Endothelial cell of umbilical vein (primary cell): ENCODE measurements around the gene DHRS2.

Experiments
- EZH2 ChIP-seq: IDR thresholded peaks from 2 replicates; pipeline ENCODE4 v1.6.1; 2012; ENCODE audit warnings: borderline replicate concordance, low read depth, mild to moderate bottlenecking, moderate library complexity, low read length, inconsistent platforms; ENCODE audit not compliant: severe bottlenecking
- FOS ChIP-seq: IDR thresholded peaks from 2 replicates; pipeline ENCODE4 v1.6.1; 2011; ENCODE audit warnings: mild to moderate bottlenecking, low read length, moderate library complexity, borderline replicate concordance; ENCODE audit not compliant: insufficient read depth
- GATA2 ChIP-seq: IDR thresholded peaks from 2 replicates; pipeline ENCODE4 v1.7.0; 2011; ENCODE audit warnings: low read depth, mild to moderate bottlenecking, moderate library complexity, mixed read lengths, low read length; ENCODE audit not compliant: insufficient read length, insufficient read depth
- JUN ChIP-seq: IDR thresholded peaks from 2 replicates; pipeline ENCODE4 v1.6.1; 2011; ENCODE audit warnings: borderline replicate concordance, low read depth; ENCODE audit not compliant: insufficient read length, insufficient read depth
- MAX ChIP-seq: IDR thresholded peaks from 2 replicates; pipeline ENCODE4 v1.6.1; 2011; ENCODE audit not compliant: insufficient read depth, insufficient read length
- MYC ChIP-seq: IDR thresholded peaks from one replicate; pipeline ENCODE4 v1.6.1; 2011; ENCODE audit warnings: mild to moderate bottlenecking, low read depth, low read length
- POLR2A ChIP-seq: IDR thresholded peaks from 2 replicates; pipeline ENCODE4 v1.6.1; 2012; ENCODE audit warnings: low read depth, mild to moderate bottlenecking, control low read depth, low read length
- POLR2AphosphoS5 ChIP-seq: IDR thresholded peaks from 2 replicates; pipeline ENCODE4 v1.6.1; 2012; ENCODE audit warnings: low read depth, mild to moderate bottlenecking, control low read depth, low read length, moderate library complexity; ENCODE audit not compliant: insufficient read depth
- TF ChIP-seq, protein P1 (sequence below), 2 donors: IDR thresholded peaks; 1 replicate in 1 of 2; 2 replicates in 1 of 2; pipeline ENCODE4 v1.5.1; 2011; ENCODE audit warnings: low read length in 2 of 2, mild to moderate bottlenecking in 2 of 2, moderate library complexity in 2 of 2, control low read depth in 1 of 2, inconsistent platforms in 1 of 2, low read depth in 1 of 2; ENCODE audit not compliant: insufficient read depth in 1 of 2; ENCODE audit errors: extremely low read depth in 1 of 2

GRCh38 chr14:23661542-23661941 lies 25.4 kb downstream of the DHRS2 start:
- TF ChIP-seq, protein P1, sequence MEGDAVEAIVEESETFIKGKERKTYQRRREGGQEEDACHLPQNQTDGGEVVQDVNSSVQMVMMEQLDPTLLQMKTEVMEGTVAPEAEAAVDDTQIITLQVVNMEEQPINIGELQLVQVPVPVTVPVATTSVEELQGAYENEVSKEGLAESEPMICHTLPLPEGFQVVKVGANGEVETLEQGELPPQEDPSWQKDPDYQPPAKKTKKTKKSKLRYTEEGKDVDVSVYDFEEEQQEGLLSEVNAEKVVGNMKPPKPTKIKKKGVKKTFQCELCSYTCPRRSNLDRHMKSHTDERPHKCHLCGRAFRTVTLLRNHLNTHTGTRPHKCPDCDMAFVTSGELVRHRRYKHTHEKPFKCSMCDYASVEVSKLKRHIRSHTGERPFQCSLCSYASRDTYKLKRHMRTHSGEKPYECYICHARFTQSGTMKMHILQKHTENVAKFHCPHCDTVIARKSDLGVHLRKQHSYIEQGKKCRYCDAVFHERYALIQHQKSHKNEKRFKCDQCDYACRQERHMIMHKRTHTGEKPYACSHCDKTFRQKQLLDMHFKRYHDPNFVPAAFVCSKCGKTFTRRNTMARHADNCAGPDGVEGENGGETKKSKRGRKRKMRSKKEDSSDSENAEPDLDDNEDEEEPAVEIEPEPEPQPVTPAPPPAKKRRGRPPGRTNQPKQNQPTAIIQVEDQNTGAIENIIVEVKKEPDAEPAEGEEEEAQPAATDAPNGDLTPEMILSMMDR (IDR thresholded peaks at IDR 0.05; ENCODE audit: extremely low read depth in 1 of 2, insufficient read depth in 1 of 2, low read depth in 1 of 2, low read length in 2 of 2), result no peak
- TF ChIP-seq POLR2AphosphoS5 (no peak), EZH2 (no peak), POLR2A (no peak), GATA2 (no peak), MYC (no peak), FOS (no peak), MAX (no peak), JUN (no peak)
